HCT116 (cell line): ENCODE results near the gene ANO6. TPM values are rescaled to one million over a fixed set of nuclear protein-coding genes. Genes with fewer than 3 reads are reported as not detected.

Experiments
- ATAC-seq: fragments of 200-7000 bp; cut with Tn5 transposase; 2 replicates; pipeline ENCODE4 v1.9.1; 2020; ENCODE audit warnings: mild to moderate bottlenecking, moderate library complexity
- BruUV-seq: library from RNA; stranded (reverse); fragments of 400-500 nt; replicated peaks from 2 replicates; lab custom pipeline; 2021; lab: Mats Ljungman, UMichigan
- CTCF ChIA-PET: fragments of 300-600 bp; sonication (Branson Sonifier 250); formaldehyde crosslinking; loops from one replicate; lab custom pipeline; 2021; ENCODE audit warnings: antibody characterized with exemption; lab: Charles Lee
- POLR2A ChIA-PET: fragments of 300-600, 350-600 bp; sonication (Branson Sonifier 250); formaldehyde crosslinking; loops from one replicate; lab custom pipeline; 2021; ENCODE audit warnings: antibody characterized with exemption; lab: Charles Lee
- RAD21 ChIA-PET, 2 experiments: fragments of 300-600 bp; sonication (Branson Sonifier 250); formaldehyde crosslinking; loops; one replicate each; lab custom pipeline; 2023; ENCODE audit warnings: low total read pairs in 2 of 2; ENCODE audit not compliant: uncharacterized antibody in 2 of 2, unreplicated experiment in 2 of 2, low non-redundant PET in 1 of 2; lab: Charles Lee
- DNase-seq: peaks from one replicate; pipeline ENCODE4 v3.0.0-alpha.2; 2010; ENCODE audit warnings: low read depth, low spot score
- H2AFZ ChIP-seq: fragments of 200-600 bp; shearing (Covaris generic), sonication (generic); 2 replicates; pipeline ENCODE4 v1.6.1; 2017; ENCODE audit warnings: low read depth, mixed run types, mixed read lengths, antibody characterized with exemption, low read length; ENCODE audit not compliant: poor library complexity, severe bottlenecking
- H3K27ac ChIP-seq: 2 replicates; pipeline ENCODE4 v1.5.1; 2012; ENCODE audit warnings: low read depth, low read length
- H3K27me3 ChIP-seq: fragments of 200-600 bp; sonication (generic); 2 replicates; pipeline ENCODE4 v1.6.1; 2016; ENCODE audit warnings: mixed run types, low read length, mixed read lengths; ENCODE audit not compliant: insufficient read depth
- H3K36me3 ChIP-seq, 2 experiments: fragments of 200-500 bp in 1 of 2; fragments of 200-600 bp in 1 of 2; sonication (Bioruptor generic) in 1 of 2; sonication (generic) in 1 of 2; 2 replicates each; pipeline versions ENCODE4 v1.5.1 to v1.6.1; 2014 to 2016; ENCODE audit warnings: low read length in 2 of 2, inconsistent platforms in 1 of 2, mixed read lengths in 1 of 2, mixed run types in 1 of 2; ENCODE audit not compliant: insufficient read depth in 2 of 2, control insufficient read depth in 1 of 2
- H3K4me1 ChIP-seq, 2 experiments: fragments of 200-600 bp in 1 of 2; sonication (generic) in 1 of 2; 2 replicates each; pipeline versions ENCODE4 v1.5.1 to v1.6.1; 2012 to 2017; ENCODE audit warnings: low read length in 2 of 2, inconsistent platforms in 1 of 2, mild to moderate bottlenecking in 1 of 2, mixed read lengths in 1 of 2, mixed run types in 1 of 2, moderate library complexity in 1 of 2; ENCODE audit not compliant: insufficient read depth in 2 of 2, control insufficient read depth in 1 of 2
- H3K4me2 ChIP-seq: fragments of 200-600 bp; sonication (generic); 2 replicates; pipeline ENCODE4 v1.6.1; 2017; ENCODE audit warnings: mixed run types, low read length, mixed read lengths
- H3K4me3 ChIP-seq, 2 experiments: fragments of 200-600 bp in 1 of 2; sonication (generic) in 1 of 2; replicated peaks in 1 of 2; 2 replicates each; pipeline ENCODE4 v1.5.1; 2011 to 2016; ENCODE audit warnings: low read length in 2 of 2, control low read depth in 1 of 2, low read depth in 1 of 2, mild to moderate bottlenecking in 1 of 2, mixed read lengths in 1 of 2, mixed run types in 1 of 2
- H3K79me2 ChIP-seq: fragments of 200-600 bp; sonication (generic); 2 replicates; pipeline ENCODE4 v1.6.1; 2017; ENCODE audit warnings: mild to moderate bottlenecking, mixed run types, low read length, moderate library complexity, mixed read lengths; ENCODE audit not compliant: insufficient read depth
- H3K9ac ChIP-seq: fragments of 200-600 bp; sonication (generic); 2 replicates; pipeline ENCODE4 v1.6.1; 2016; ENCODE audit warnings: low read length, mixed read lengths
- H3K9me2 ChIP-seq: fragments of 200-600 bp; sonication (generic), shearing (Covaris generic); 2 replicates; pipeline ENCODE4 v1.6.1; 2017; ENCODE audit warnings: mixed run types, mild to moderate bottlenecking, moderate library complexity; ENCODE audit not compliant: insufficient read depth
- H3K9me3 ChIP-seq, 2 experiments: fragments of 200-500 bp in 1 of 2; fragments of 200-600 bp in 1 of 2; sonication (Bioruptor generic) in 1 of 2; sonication (generic) in 1 of 2; 2 replicates each; pipeline ENCODE4 v1.6.1; 2014 to 2017; ENCODE audit warnings: low read length in 2 of 2, mixed read lengths in 2 of 2, inconsistent platforms in 1 of 2, low read depth in 1 of 2, mild to moderate bottlenecking in 1 of 2, mixed run types in 1 of 2, moderate library complexity in 1 of 2; ENCODE audit not compliant: control insufficient read depth in 1 of 2, insufficient read depth in 1 of 2
- H4K20me1 ChIP-seq: fragments of 200-600 bp; sonication (generic), shearing (Covaris generic); 2 replicates; pipeline ENCODE4 v1.6.1; 2017; ENCODE audit warnings: mixed run types, mild to moderate bottlenecking, moderate library complexity; ENCODE audit not compliant: insufficient read depth
- CBX3 ChIP-seq: IDR thresholded peaks from 2 replicates; pipeline ENCODE4 v1.6.1; 2012; ENCODE audit warnings: low read depth
- CTCF ChIP-seq, 3 experiments: fragments of 200-600 bp in 1 of 3; sonication (generic) in 1 of 3; IDR thresholded peaks in 2 of 3; conservative IDR thresholded peaks in 1 of 3; 2 replicates each; pipeline ENCODE4 v1.5.1; 2012 to 2017; ENCODE audit warnings: low read depth in 2 of 3, low read length in 2 of 3, antibody characterized with exemption in 1 of 3, borderline replicate concordance in 1 of 3, control low read depth in 1 of 3, mild to moderate bottlenecking in 1 of 3, mixed read lengths in 1 of 3, mixed run types in 1 of 3, moderate library complexity in 1 of 3; ENCODE audit not compliant: insufficient read depth in 1 of 3
- EZH2 ChIP-seq: fragments of 200-600 bp; sonication (generic); IDR thresholded peaks from 2 replicates; pipeline ENCODE4 v1.6.1; 2017; ENCODE audit warnings: antibody characterized with exemption, mixed run types
- MAX ChIP-seq: IDR thresholded peaks from 2 replicates; pipeline ENCODE4 v1.6.1; 2012
- REST ChIP-seq: IDR thresholded peaks from 2 replicates; pipeline ENCODE4 v1.6.1; 2012; ENCODE audit warnings: low read depth
- SP1 ChIP-seq: IDR thresholded peaks from 2 replicates; pipeline ENCODE4 v1.6.1; 2012; ENCODE audit warnings: low read depth
- ZBTB33 ChIP-seq: IDR thresholded peaks from 2 replicates; pipeline ENCODE4 v1.6.1; 2011; ENCODE audit warnings: mild to moderate bottlenecking, low read length, moderate library complexity; ENCODE audit not compliant: insufficient replicate concordance; ENCODE audit errors: extremely low read depth
- intact Hi-C: fragments of 100-400 bp; cut with micrococcal nuclease; formaldehyde crosslinking; loops from 2 replicates; pipeline ENCODE4 v1.10.0; 2022
- total RNA-seq: library from RNA; stranded (reverse); gene quantifications from one replicate; pipeline ENCODE4 v1.2.1, GENCODE V29; 2021; ENCODE audit not compliant: unreplicated experiment

ANO6 gene
- total RNA-seq, 1 experiment from 2014 or later = 36.7 TPM

- RAD21 ChIA-PET = no interaction called here
- intact Hi-C loops = no loop called here
- no peak overlapping the region for H2AFZ ChIP-seq
- no peak overlapping the region for H3K4me2 ChIP-seq
- H3K79me2 ChIP-seq = peaks cover 17% of the 10 kb centered on the region; the same call in 1 of the 2 replicates
- TF ChIP-seq CBX3 = no peak
- TF ChIP-seq REST = no peak
- no peak for TF ChIP-seq CTCF (IDR thresholded peaks at IDR 0.05 in 2 of 3, conservative IDR thresholded peaks at IDR 0.05 in 1 of 3; ENCODE audit: borderline replicate concordance in 1 of 3, insufficient read depth in 1 of 3, low read depth in 2 of 3, low read length in 2 of 3)
- no peak for TF ChIP-seq ZBTB33
- TF ChIP-seq SP1 = no peak
- TF ChIP-seq MAX = no peak
- TF ChIP-seq EZH2 = no peak
- H3K27me3 ChIP-seq = no peaks in the 10 kb centered on the region
- H3K4me1 ChIP-seq = peaks cover 9 to 18% of the 10 kb centered on the region in 2 experiments; a peak in 3 of 4 replicates
- no peak overlapping the region for H3K27ac ChIP-seq
- POLR2A ChIA-PET = no interaction called here
- no peak overlapping the region for H3K4me3 ChIP-seq
- CTCF ChIA-PET = no interaction called here
- DNase-seq (no peak), ATAC-seq (no peak)
- no peaks in the 10 kb centered on the region; a peak in 1 of 4 replicates for H3K36me3 ChIP-seq
- peaks cover 3% of the 10 kb centered on the region; the same call in 1 of the 2 replicates for H4K20me1 ChIP-seq
- no peak overlapping the region for H3K9ac ChIP-seq
- BruUV-seq = no TSS peak
- H3K9me3 ChIP-seq = no peaks in the 10 kb centered on the region
- H3K9me2 ChIP-seq = no peaks in the 10 kb centered on the region
These were observed 66.5 kb downstream of the ANO6 start for GRCh38 chr12:45282411-45282810.
